BLaER1 (cell line): ENCODE data around the gene PPP2R3B.

Experiments
- H3K27ac ChIP-seq: shearing (Covaris generic); formaldehyde crosslinking; 2 replicates; pipeline ENCODE4 v1.8.1; 2022
- H3K27me3 ChIP-seq: shearing (Covaris generic); formaldehyde crosslinking; 2 replicates; pipeline ENCODE4 v1.8.1; 2022
- H3K36me3 ChIP-seq: shearing (Covaris generic); formaldehyde crosslinking; 2 replicates; pipeline ENCODE4 v1.8.1; 2022
- H3K4me1 ChIP-seq: shearing (Covaris generic); formaldehyde crosslinking; 2 replicates; pipeline ENCODE4 v1.8.1; 2022
- H3K4me2 ChIP-seq: shearing (Covaris generic); formaldehyde crosslinking; 2 replicates; pipeline ENCODE4 v1.8.1; 2022
- H3K4me3 ChIP-seq: shearing (Covaris generic); formaldehyde crosslinking; 2 replicates; pipeline ENCODE4 v1.8.1; 2022
- H3K9ac ChIP-seq: shearing (Covaris generic); formaldehyde crosslinking; 2 replicates; pipeline ENCODE4 v1.8.1; 2022
- H3K9me3 ChIP-seq: shearing (Covaris generic); formaldehyde crosslinking; 2 replicates; pipeline ENCODE4 v1.8.1; 2022
- H4K20me1 ChIP-seq: shearing (Covaris generic); formaldehyde crosslinking; 2 replicates; pipeline ENCODE4 v1.8.1; 2022
- Cebpa-rat ChIP-seq: shearing (Covaris generic); IDR thresholded peaks from 2 replicates; pipeline ENCODE4 v1.8.1; 2022

Gene PPP2R3B

GRCh38 chrX:323721-324628 is 62.7 kb downstream of the PPP2R3B start:
- Histone ChIP-seq H3K4me3 (no peak overlapping the region), H3K4me1 (peaks cover 35% of the 10 kb centered on the region), H3K27me3 (no peaks in the 10 kb centered on the region), H3K9ac (no peak overlapping the region), H3K9me3 (no peaks in the 10 kb centered on the region), H3K36me3 (no peaks in the 10 kb centered on the region), H4K20me1 (peaks cover 13% of the 10 kb centered on the region), H3K27ac (no peak overlapping the region), H3K4me2 (peak overlapping the region; percentile 56)
- TF ChIP-seq Cebpa-rat = no peak

DNA sequence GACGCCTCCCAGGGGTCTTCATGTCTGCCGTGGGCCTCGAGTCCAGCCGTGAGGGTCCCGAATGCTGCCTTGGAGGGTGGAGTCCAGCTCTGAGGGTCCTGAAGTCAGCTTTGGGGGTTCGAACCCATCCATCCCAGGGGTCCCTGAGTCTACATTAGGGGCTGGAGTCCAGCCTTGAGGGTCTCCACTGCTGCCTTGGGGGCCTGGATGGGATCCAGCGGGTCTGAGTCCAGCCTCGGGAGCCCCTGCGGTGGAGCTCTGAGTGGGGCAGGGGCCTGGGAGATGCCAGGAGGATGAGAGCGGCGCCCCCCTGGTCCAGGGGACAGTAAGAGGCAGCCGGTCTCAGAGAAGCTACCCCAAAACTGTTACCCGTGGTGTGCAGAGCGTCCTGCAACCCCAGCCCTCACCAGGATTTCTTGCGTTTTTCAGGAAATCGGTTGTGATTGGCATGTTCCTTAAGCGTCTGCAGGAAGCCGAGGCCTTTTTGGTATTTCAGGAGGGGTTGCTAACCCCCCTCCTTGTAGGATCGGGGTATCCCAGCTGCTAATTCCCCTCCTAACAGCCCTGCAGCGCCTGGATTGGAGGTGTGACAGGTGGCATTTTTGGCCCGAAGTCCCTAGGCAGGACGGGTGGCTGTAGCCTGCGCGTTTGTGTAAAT is 66.5 kb downstream of the PPP2R3B start:
- peak overlapping the region; percentile 98 for H3K27ac ChIP-seq
- no peak for TF ChIP-seq Cebpa-rat
- H3K4me3 ChIP-seq = peak overlapping the region; percentile 87
- H3K4me1 ChIP-seq = peaks cover 35% of the 10 kb centered on the region
- H4K20me1 ChIP-seq = peaks cover 30% of the 10 kb centered on the region
- H3K9me3 ChIP-seq = no peaks in the 10 kb centered on the region
- H3K36me3 ChIP-seq = peaks cover 16% of the 10 kb centered on the region
- H3K4me2 ChIP-seq = peak overlapping the region; percentile 100
- H3K9ac ChIP-seq = peak overlapping the region; percentile 99
- H3K27me3 ChIP-seq = no peaks in the 10 kb centered on the region

DNA sequence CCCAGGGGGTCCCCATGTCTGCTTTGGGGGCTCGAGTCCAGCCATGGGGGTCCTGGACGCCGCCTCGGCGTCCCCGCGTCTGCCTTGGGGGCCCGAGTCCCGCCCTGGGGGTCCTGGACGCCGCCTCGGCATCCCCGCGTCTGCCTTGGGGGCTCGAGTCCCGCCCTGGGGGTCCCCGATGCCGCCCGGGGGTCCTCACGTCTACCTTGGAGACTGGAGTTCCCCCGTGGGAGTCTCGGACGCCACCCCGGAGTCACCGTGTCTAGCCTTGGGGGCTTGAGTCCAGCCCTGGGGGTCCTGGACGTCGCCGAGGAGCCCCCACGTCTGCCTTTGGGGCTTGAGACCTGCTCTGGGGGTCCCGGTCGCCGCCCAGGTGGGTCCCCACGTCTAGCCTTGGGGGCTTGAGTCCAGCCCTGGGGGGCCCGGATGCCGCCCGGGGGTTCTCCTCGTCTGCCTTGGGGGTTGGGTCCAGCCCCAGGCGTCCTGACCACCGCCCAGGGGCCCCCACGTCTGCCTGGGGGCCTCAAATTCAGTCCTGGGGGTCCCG is 67.1 kb downstream of the PPP2R3B start:
- peak overlapping the region; percentile 87 for H3K4me3 ChIP-seq
- no peaks in the 10 kb centered on the region for H3K27me3 ChIP-seq
- H3K9ac ChIP-seq = peak overlapping the region; percentile 99
- TF ChIP-seq Cebpa-rat = no peak
- H3K27ac ChIP-seq = peak overlapping the region; percentile 98
- peaks cover 22% of the 10 kb centered on the region for H3K36me3 ChIP-seq
- no peaks in the 10 kb centered on the region for H3K9me3 ChIP-seq
- peak overlapping the region; percentile 100 for H3K4me2 ChIP-seq
- peaks cover 36% of the 10 kb centered on the region for H4K20me1 ChIP-seq
- peaks cover 31% of the 10 kb centered on the region for H3K4me1 ChIP-seq

DNA sequence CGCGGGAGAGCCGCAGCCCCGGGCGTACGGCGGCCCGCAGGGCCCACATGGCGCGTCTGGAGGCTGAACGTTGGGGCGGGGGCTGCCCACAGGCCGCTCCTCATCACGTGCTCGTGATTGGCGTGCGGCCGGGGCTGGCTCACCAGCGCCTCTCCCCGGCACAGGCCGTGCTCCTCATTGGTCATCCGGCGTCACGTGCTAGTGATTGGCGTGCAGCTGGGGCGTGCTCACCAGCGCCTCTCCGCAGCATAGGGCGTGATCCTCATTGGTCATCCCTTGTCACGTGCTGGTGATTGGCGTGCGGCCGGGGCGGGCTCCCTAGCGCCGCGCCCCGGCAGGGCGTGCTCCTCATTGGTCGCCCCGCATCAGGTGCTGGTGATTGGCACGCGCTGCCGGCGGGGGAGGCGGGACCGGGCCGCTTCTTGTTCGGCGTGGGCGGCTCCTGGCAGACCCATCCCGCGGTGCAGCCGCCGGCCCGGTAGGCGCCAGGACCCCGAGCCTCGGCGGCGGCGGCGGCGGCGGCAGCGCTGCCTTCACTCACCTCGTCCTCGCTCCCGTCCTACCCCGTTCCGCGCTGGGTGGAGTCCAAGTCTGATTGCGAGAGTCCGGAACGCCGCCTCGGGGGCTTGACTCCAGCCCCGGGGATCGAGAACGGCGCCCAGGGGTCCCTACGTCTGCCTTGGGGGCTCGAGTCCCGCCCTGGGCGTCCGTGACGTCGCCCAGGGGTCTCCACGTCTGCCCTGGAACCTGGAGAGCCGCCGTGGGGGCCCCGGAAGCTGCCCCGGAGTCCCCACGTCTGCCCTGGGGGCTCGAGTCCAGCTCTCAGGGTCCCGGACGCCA is 67.7 kb downstream of the PPP2R3B start, which contains the start of gene GTPBP6:
Gene GTPBP6, minus strand, starts transcription at position 58 of the 840 bp plus-strand sequence. Its CDS starts 9 bp downstream, at position 49.
- Histone ChIP-seq H3K36me3 (peaks cover 27% of the 10 kb centered on the region), H3K4me1 (peaks cover 24% of the 10 kb centered on the region), H3K27me3 (no peaks in the 10 kb centered on the region), H4K20me1 (peaks cover 40% of the 10 kb centered on the region), H3K9me3 (no peaks in the 10 kb centered on the region), H3K9ac (peak within 1 kb of the TSS; percentile 99), H3K27ac (peak within 1 kb of the TSS; percentile 99), H3K4me2 (peak within 1 kb of the TSS; percentile 100), H3K4me3 (peak within 1 kb of the TSS; percentile 87)
- TF ChIP-seq Cebpa-rat = no peak

DNA sequence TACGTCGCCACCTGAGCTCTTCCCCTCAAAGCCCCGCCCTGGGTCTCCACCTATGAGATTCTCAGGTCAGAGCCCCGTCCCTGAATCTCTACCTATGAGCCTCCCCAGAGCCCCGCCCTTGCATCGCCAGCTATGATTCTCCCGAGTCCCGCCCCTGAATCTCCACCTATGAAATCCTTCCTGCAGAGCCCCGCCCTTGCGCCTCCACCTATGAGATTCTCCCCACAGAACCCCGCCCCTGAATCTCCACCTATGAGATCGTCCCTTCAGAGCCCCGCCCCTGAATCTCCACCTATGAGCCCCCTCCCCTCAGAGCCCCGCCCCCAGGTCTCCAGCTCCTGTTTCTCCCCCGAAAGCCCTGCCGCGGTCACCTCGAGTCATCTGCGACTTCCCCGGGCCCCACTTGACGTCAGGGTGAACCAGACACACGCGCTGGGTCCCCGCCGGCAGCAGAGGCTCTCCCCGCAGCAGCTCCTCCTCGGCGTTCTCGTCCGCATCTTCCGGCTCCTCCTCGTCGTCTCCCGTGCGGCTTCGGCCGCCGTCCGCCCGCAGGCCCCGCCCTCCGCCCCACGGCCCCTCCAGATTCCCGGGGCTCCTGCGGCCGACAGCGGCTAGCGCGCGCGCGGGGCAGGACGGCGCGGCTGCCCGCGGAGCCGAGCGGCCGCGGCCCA is 68.5 kb downstream of the PPP2R3B start:
- Histone ChIP-seq H3K9me3 (no peaks in the 10 kb centered on the region), H3K27ac (peak overlapping the region; percentile 99), H3K4me3 (peak overlapping the region; percentile 87)

DNA sequence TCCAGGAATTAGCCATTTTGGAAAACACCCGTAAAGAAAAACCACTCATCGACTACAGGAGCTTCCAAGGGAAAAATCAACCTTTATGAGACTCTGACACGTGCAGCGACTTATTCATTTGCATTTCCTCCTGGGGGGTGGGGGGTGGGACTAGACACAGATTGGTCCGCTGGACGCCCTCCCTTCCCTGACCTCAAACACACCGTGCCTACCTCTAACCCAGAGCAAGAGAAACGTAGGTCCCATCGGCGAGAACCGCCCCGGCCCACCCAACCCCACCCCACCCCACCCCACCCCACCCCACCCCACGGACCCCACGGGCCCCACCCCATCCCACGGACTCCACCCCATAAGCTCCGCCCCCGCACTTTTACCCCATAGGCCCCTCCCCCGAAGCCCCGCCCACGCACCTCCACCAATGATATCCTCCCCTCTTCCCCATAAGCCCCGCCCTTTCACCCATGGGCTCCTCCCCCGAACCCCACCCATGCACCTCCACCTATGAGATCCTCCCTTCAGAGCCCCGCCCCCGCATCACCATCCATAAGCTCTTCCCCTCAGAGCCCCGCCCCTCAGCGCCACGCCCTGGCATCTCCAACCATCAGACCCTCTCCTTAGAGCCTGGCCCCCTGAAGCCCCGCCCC is 69.2 kb downstream of the PPP2R3B start:
- H3K27ac ChIP-seq = no peak overlapping the region

More for the DNA sequence above, 68.5 kb downstream of the PPP2R3B start:
- H3K36me3 ChIP-seq = peaks cover 35% of the 10 kb centered on the region
- peak overlapping the region; percentile 58 for H3K4me2 ChIP-seq
- H3K4me1 ChIP-seq = peaks cover 16% of the 10 kb centered on the region
- H3K9ac ChIP-seq = peak overlapping the region; percentile 97
- TF ChIP-seq Cebpa-rat = no peak
- H4K20me1 ChIP-seq = peaks cover 45% of the 10 kb centered on the region
- no peaks in the 10 kb centered on the region for H3K27me3 ChIP-seq

DNA sequence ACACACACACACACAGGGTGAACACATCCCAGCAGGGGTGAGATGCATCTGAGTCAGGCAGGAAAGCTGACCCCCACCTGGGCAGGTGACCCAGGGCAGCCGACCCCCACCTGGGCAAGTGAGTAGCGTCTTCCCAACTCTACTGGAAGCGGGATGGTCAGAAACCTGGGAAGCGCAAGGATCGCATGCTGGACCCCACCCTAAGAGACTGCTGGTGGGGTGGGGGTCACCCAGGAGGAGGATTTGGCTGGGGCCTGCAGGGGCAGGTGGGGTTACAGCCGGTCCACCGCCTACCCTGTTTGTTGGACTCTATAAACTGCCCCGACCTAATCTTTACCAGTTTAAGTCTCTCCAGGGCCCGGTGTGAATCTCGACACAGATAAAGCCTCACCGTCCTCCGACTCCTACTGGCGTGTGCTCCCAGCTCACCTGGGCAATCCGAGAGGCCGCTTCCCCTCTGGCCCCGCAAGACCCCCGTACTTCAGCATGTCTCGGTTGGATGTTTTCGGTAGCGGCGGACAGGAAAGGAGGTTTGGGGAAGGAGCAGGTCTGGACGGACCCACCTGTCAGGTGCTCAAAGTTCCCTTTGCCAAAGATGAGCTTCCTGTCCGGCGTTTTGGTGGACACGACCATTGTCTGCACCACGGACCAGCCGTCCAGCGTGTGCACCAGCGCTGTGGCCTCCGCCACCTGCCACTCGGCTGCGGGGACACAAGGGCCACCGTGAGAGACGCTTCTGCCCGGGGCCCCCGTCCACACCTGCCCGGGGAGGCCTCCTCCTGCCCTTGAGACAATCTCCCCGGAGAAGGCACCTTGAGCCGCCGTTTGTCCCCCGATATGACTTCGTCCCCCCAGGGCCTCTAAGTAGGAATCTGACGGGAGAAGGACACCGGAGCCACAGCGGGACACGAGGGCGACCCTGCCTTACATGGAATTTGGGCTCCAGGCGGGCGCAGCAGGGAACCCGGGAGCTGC is 70.1 kb downstream of the PPP2R3B start:
- Histone ChIP-seq H3K9ac (no peak overlapping the region), H4K20me1 (peaks cover 61% of the 10 kb centered on the region), H3K4me1 (peaks cover 13% of the 10 kb centered on the region), H3K27ac (no peak overlapping the region), H3K4me2 (peak overlapping the region; percentile 34; the same call in 1 of the 2 replicates), H3K27me3 (no peaks in the 10 kb centered on the region), H3K9me3 (no peaks in the 10 kb centered on the region), H3K4me3 (no peak overlapping the region), H3K36me3 (peaks cover 50% of the 10 kb centered on the region)
- no peak for TF ChIP-seq Cebpa-rat

More for the DNA sequence above, 69.2 kb downstream of the PPP2R3B start:
- Histone ChIP-seq H3K4me3 (peak overlapping the region; percentile 87; the same call in 1 of the 2 replicates), H3K9me3 (no peaks in the 10 kb centered on the region), H3K4me1 (peaks cover 13% of the 10 kb centered on the region), H3K27me3 (no peaks in the 10 kb centered on the region), H3K9ac (no peak overlapping the region), H4K20me1 (peaks cover 52% of the 10 kb centered on the region), H3K36me3 (peaks cover 41% of the 10 kb centered on the region), H3K4me2 (peak overlapping the region; percentile 34; the same call in 1 of the 2 replicates)
- no peak for TF ChIP-seq Cebpa-rat
